Peyer's patch (tissue), 4 donors: Measurements from ENCODE around the gene STK38L. TPM values are rescaled to one million over a fixed set of nuclear protein-coding genes. Genes with fewer than 3 reads are reported as not detected.
"Not testable (repeated sequence)": the region's sequence is repeated elsewhere in the genome, so short reads cannot be mapped to it uniquely, and the experiment has no call there.

Source experiments
- DNase-seq, 3 donors: peaks; one replicate each; pipeline ENCODE4 v3.0.0-alpha.2; 2017 to 2019
- H3K27ac ChIP-seq, 4 donors: fragments of 200-600 bp; sonication (generic); one replicate each; pipeline ENCODE4 v1.5.1; 2016 to 2019
- H3K27me3 ChIP-seq, 2 donors: fragments of 200-600 bp; sonication (generic); one replicate each; pipeline ENCODE4 v1.5.1; 2019
- H3K36me3 ChIP-seq, 3 donors: fragments of 200-600 bp; sonication (generic); one replicate each; pipeline ENCODE4 v1.5.1; 2016 to 2019
- H3K4me1 ChIP-seq, 4 donors: fragments of 200-600 bp; sonication (generic); one replicate each; pipeline ENCODE4 v1.5.1; 2016 to 2019
- H3K4me3 ChIP-seq, 4 donors: fragments of 200-600 bp; sonication (generic); 1 replicate in 3 of 4; 2 replicates in 1 of 4; pipeline ENCODE4 v1.5.1; 2016 to 2019; ENCODE audit warnings: mild to moderate bottlenecking in 1 of 4
- H3K9me3 ChIP-seq, 4 donors: fragments of 200-600 bp; sonication (generic); one replicate each; pipeline ENCODE4 v1.5.1; 2016 to 2019; ENCODE audit warnings: mild to moderate bottlenecking in 1 of 4
- CTCF ChIP-seq, 6 experiments: fragments of 450-650 bp in 4 of 6; fragments of 200-600 bp in 2 of 6; sonication (generic) in 1 of 6; IDR thresholded peaks; one replicate each; pipeline ENCODE4 v1.5.1; 2017 to 2019; ENCODE audit warnings: antibody characterized with exemption in 6 of 6, mild to moderate bottlenecking in 3 of 6, moderate library complexity in 1 of 6
- POLR2A ChIP-seq, 2 donors: fragments of 450-650 bp; IDR thresholded peaks; one replicate each; pipeline ENCODE4 v1.5.1; 2017; ENCODE audit warnings: antibody characterized with exemption in 2 of 2, mild to moderate bottlenecking in 2 of 2, moderate library complexity in 2 of 2
- total RNA-seq, 4 donors: library from RNA; depleted of rRNA; stranded (reverse); fragments of >200 nt; gene quantifications; one replicate each; pipeline ENCODE4 v1.1.0, GENCODE V29; 2016

The STK38L gene
- total RNA-seq, 4 donors from 2014 or later, result 19.6 to 33.0 (median 22.1) TPM

GRCh38 chr12:27220055-27220987 is 23.8 kb upstream of the STK38L start:
- Histone ChIP-seq H3K27ac (no peak overlapping the region), H3K9me3 (no peaks in the 10 kb centered on the region), H3K4me1 (peaks cover 0 to 6% (median 0%) of the 10 kb centered on the region in 4 donors), H3K36me3 (no peaks in the 10 kb centered on the region), H3K4me3 (no peak overlapping the region), H3K27me3 (no peaks in the 10 kb centered on the region)
- DNase-seq, result no peak
- TF ChIP-seq POLR2A (IDR thresholded peaks at IDR 0.05), result no peak
- no peak for TF ChIP-seq CTCF (IDR thresholded peaks at IDR 0.05)

- H3K27me3 ChIP-seq, result no peaks in the 10 kb centered on the region
- DNase-seq, result no peak
- peaks cover 0 to 6% (median 0%) of the 10 kb centered on the region in 4 donors for H3K4me1 ChIP-seq
- no peak overlapping the region for H3K27ac ChIP-seq
- no peaks in the 10 kb centered on the region for H3K36me3 ChIP-seq
- TF ChIP-seq POLR2A (IDR thresholded peaks at IDR 0.05) (no peak), CTCF (IDR thresholded peaks at IDR 0.05) (no peak)
- no peaks in the 10 kb centered on the region for H3K9me3 ChIP-seq
- no peak overlapping the region for H3K4me3 ChIP-seq
Measured at GRCh38 chr12:27220988-27221345, 23.1 kb upstream of the STK38L start.

GRCh38 chr12:27221625-27222387 is 22.3 kb upstream of the STK38L start:
- Histone ChIP-seq H3K4me1 (peaks cover 0 to 7% (median 3%) of the 10 kb centered on the region in 4 donors), H3K9me3 (no peaks in the 10 kb centered on the region), H3K36me3 (no peaks in the 10 kb centered on the region), H3K27me3 (no peaks in the 10 kb centered on the region), H3K27ac (peak overlapping the region in 1 of 4 donors; percentile 14), H3K4me3 (no peak overlapping the region)
- no peak for DNase-seq
- TF ChIP-seq POLR2A (IDR thresholded peaks at IDR 0.05) (no peak), CTCF (IDR thresholded peaks at IDR 0.05) (no peak)

- H3K27ac ChIP-seq, result peak overlapping the region in 1 of 4 donors; percentile 57
- H3K36me3 ChIP-seq, result no peaks in the 10 kb centered on the region
- no peaks in the 10 kb centered on the region for H3K9me3 ChIP-seq
- H3K4me1 ChIP-seq, result peaks cover 0 to 9% (median 0%) of the 10 kb centered on the region in 4 donors
- no peaks in the 10 kb centered on the region for H3K27me3 ChIP-seq
- H3K4me3 ChIP-seq, result no peak overlapping the region
- no peak for DNase-seq
- TF ChIP-seq POLR2A (IDR thresholded peaks at IDR 0.05) (no peak), CTCF (IDR thresholded peaks at IDR 0.05) (no peak)
Measured at GRCh38 chr12:27226407-27226929, 17.6 kb upstream of the STK38L start.

- no peaks in the 10 kb centered on the region for H3K36me3 ChIP-seq
- H3K4me3 ChIP-seq, result no peak overlapping the region
- no peak for TF ChIP-seq POLR2A (IDR thresholded peaks at IDR 0.05)
- no peak for TF ChIP-seq CTCF (IDR thresholded peaks at IDR 0.05)
- no peak overlapping the region for H3K27ac ChIP-seq
- no peak for DNase-seq
- no peaks in the 10 kb centered on the region for H3K27me3 ChIP-seq
- H3K9me3 ChIP-seq, result no peaks in the 10 kb centered on the region
- peaks cover 0 to 9% (median 0%) of the 10 kb centered on the region in 4 donors for H3K4me1 ChIP-seq
Measured at GRCh38 chr12:27229367-27229766, 14.7 kb upstream of the STK38L start.

- not testable (repeated sequence) for H3K27me3 ChIP-seq, H3K4me3 ChIP-seq, H3K9me3 ChIP-seq, DNase-seq, H3K27ac ChIP-seq, H3K36me3 ChIP-seq, H3K4me1 ChIP-seq
Measured at GRCh38 chr12:27231374-27231773, 12.7 kb upstream of the STK38L start.
